ENCODE measurements around the gene STK32C. TPM values are rescaled to one million over a fixed set of nuclear protein-coding genes. Genes with fewer than 3 reads are reported as not detected.
A peak's percentile ranks its signal among the peaks of the same experiment; 100 is the strongest.

Gene STK32C
- total and polyA plus RNA-seq, 2 of the 4 experiments (the other 2 are of a cell fraction) = 5.0 to 8.3 TPM

- ATAC-seq (ENCODE audit: low read depth) (peak; percentile 24), DNase-seq (peak; percentile 30)
- Histone ChIP-seq H3K79me1 (ENCODE audit: low read depth in 1 of 2, low read length in 2 of 2) (peaks cover 4 to 48% of the 10 kb centered on the region in 2 experiments), H2BK20ac (ENCODE audit: low read depth, low read length) (peak overlapping the region; percentile 74), H3K4me3 (ENCODE audit: insufficient read depth, low read depth, low read length) (no peak overlapping the region), H2AFZ (replicated peaks; ENCODE audit: low read length, poor library complexity) (no peak overlapping the region), H3K4me1 (ENCODE audit: control insufficient read depth, insufficient read depth, low read length) (peaks cover 15% of the 10 kb centered on the region), H3K56ac (ENCODE audit: extremely low read depth, insufficient read depth, low read length) (no peak overlapping the region), H3K27ac (ENCODE audit: insufficient read depth, low read length) (peak overlapping the region; percentile 72; the same call in 1 of the 2 replicates), H3K4me2 (ENCODE audit: low read depth, low read length) (0 out of 2 replicates have a peak overlapping the region, but pooled peaks have one; percentile 20), H2AK9ac (replicated peaks; ENCODE audit: low read depth, low read length, poor library complexity) (peak overlapping the region; percentile 69), H3K36me3 (ENCODE audit: control insufficient read depth, insufficient read depth, low read length) (peaks cover 7% of the 10 kb centered on the region; the same call in 1 of the 2 replicates), H2AK5ac (ENCODE audit: low read depth, low read length) (no peak overlapping the region), H3K27me3 (ENCODE audit: control insufficient read depth, insufficient read depth, low read length) (no peaks in the 10 kb centered on the region), H3K23ac (ENCODE audit: low read depth, low read length) (no peak overlapping the region; the same call in 1 of the 2 replicates), H4K5ac (ENCODE audit: low read depth, low read length) (peak overlapping the region; percentile 83), H3K18ac (ENCODE audit: low read depth, low read length) (peak overlapping the region; percentile 86; the same call in 1 of the 2 replicates), H4K20me1 (ENCODE audit: insufficient read depth, low read length) (no peaks in the 10 kb centered on the region), H4K91ac (ENCODE audit: insufficient read depth, low read depth, low read length) (peak overlapping the region; percentile 76; the same call in 1 of the 2 replicates), H4K8ac (ENCODE audit: low read depth in 2 of 2, low read length in 2 of 2) (peak overlapping the region in 1 of 2 experiments; percentile 82; a peak in 2 of 4 replicates), H3K4ac (ENCODE audit: low read depth, low read length) (peak overlapping the region; percentile 48; the same call in 1 of the 2 replicates), H2BK15ac (ENCODE audit: low read depth, low read length) (0 out of 3 replicates have a peak overlapping the region, but pooled peaks have one; percentile 57), H3K9me1 (ENCODE audit: insufficient read depth, low read length) (peaks cover 21% of the 10 kb centered on the region), H3K14ac (replicated peaks; ENCODE audit: low read depth, low read length) (peak overlapping the region; percentile 63; the same call in 1 of the 2 replicates), H3K9ac (ENCODE audit: low read depth, low read length) (no peak overlapping the region; the same call in 1 of the 2 replicates), H3K9me3 (ENCODE audit: control insufficient read depth, insufficient read depth, low read length) (no peaks in the 10 kb centered on the region), H2BK5ac (ENCODE audit: low read depth, low read length, poor library complexity, severe bottlenecking) (peak overlapping the region; percentile 77), H2BK120ac (ENCODE audit: low read depth, low read length) (peak overlapping the region; percentile 56; the same call in 1 of the 2 replicates)
- BruUV-seq (replicated peaks) = no TSS peak
- WGBS, 2 experiments (ENCODE audit: extremely low coverage in 2 of 2, insufficient read length in 1 of 2) = no CpG with 5 or more reads among the region's 6 CpGs
- intact Hi-C loops (cut with micrococcal nuclease) = no loop called here
- POLR2A ChIA-PET (ENCODE audit: unreplicated experiment) = no interaction called here
- in situ Hi-C loops (cut with MboI; ENCODE audit: low sequenced_read_pairs) = no loop called here
- dilution Hi-C loops (cut with HindIII; ENCODE audit: low sequenced_read_pairs, unreplicated experiment) = no loop called here
- CTCF ChIA-PET = no interaction called here
- 0 out of 2 replicates have a peak, but pooled peaks have one; percentile 26 for TF ChIP-seq CTCF (conservative IDR thresholded peaks at IDR 0.05; ENCODE audit: low read depth, low read length)
- no peak for TF ChIP-seq USF2 (IDR thresholded peaks at IDR 0.05; ENCODE audit: low read depth, low read length)
- TF ChIP-seq CHD1 (IDR thresholded peaks at IDR 0.05; ENCODE audit: low read depth, low read length) = no peak
- peak; percentile 84 for TF ChIP-seq CEBPB (IDR thresholded peaks at IDR 0.05; ENCODE audit: low read depth, low read length)
Observed at GRCh38 chr10:132322586-132323048, 14.9 kb upstream of the STK32C start.
